Kidney (tissue), 14 donors: ENCODE measurements around the gene EPAS1. TPM values are rescaled to one million over a fixed set of nuclear protein-coding genes. Genes with fewer than 3 reads are reported as not detected.

Experiments
- DNase-seq, 5 donors: peaks; one replicate each; pipeline ENCODE4 v3.0.0-alpha.2; 2013 to 2020
- FAIRE-seq: peaks from 2 replicates; lab custom pipeline; 2012; peaks lifted over from hg19 to GRCh38; lab: Jason Lieb, UNC
- H3K27ac ChIP-seq, 2 donors: one replicate each; pipeline ENCODE4 v1.7.0; 2013; ENCODE audit warnings: low read depth in 2 of 2, low read length in 2 of 2, inconsistent platforms in 1 of 2
- H3K27me3 ChIP-seq: one replicate; pipeline ENCODE4 v1.7.1; 2013; ENCODE audit warnings: low read length, inconsistent platforms; ENCODE audit not compliant: control insufficient read depth, insufficient read depth
- H3K36me3 ChIP-seq, 3 donors: one replicate each; pipeline versions ENCODE4 v1.7.0 to v1.7.1; 2013; ENCODE audit warnings: low read length in 3 of 3, control low read depth in 1 of 3, inconsistent platforms in 1 of 3; ENCODE audit not compliant: insufficient read depth in 3 of 3, control insufficient read depth in 2 of 3
- H3K4me1 ChIP-seq, 3 donors: one replicate each; pipeline versions ENCODE4 v1.7.0 to v1.7.1; 2013; ENCODE audit warnings: low read length in 3 of 3, inconsistent platforms in 1 of 3, low read depth in 1 of 3; ENCODE audit not compliant: control insufficient read depth in 2 of 3, insufficient read depth in 2 of 3
- H3K4me3 ChIP-seq, 3 donors: one replicate each; pipeline versions ENCODE4 v1.7.0 to v1.8.1; 2013; ENCODE audit warnings: low read length in 3 of 3, control low read depth in 1 of 3, inconsistent platforms in 1 of 3
- H3K9ac ChIP-seq, 3 donors: one replicate each; pipeline versions ENCODE4 v1.7.0 to v1.7.1; 2013; ENCODE audit warnings: low read length in 3 of 3, control low read depth in 1 of 3, inconsistent platforms in 1 of 3
- H3K9me3 ChIP-seq, 3 donors: one replicate each; pipeline versions ENCODE4 v1.7.0 to v1.7.1; 2013; ENCODE audit warnings: low read length in 3 of 3, control low read depth in 1 of 3, inconsistent platforms in 1 of 3; ENCODE audit not compliant: control insufficient read depth in 2 of 3, insufficient read depth in 1 of 3
- CTCF ChIP-seq: IDR thresholded peaks from 3 replicates; pipeline ENCODE4 v1.5.1; 2012; ENCODE audit warnings: mild to moderate bottlenecking, moderate library complexity, borderline replicate concordance; ENCODE audit not compliant: insufficient read depth; ENCODE audit errors: extremely low read depth
- intact Hi-C: fragments of 100-400 bp; cut with DNase I; formaldehyde crosslinking; loops from one replicate; pipeline ENCODE4 v1.11.1; 2022
- polyA plus RNA-seq: library from polyadenylated mRNA; stranded (reverse); fragments of 350-450 nt; fragmentation: Illumina TruSeq; extraction: RNeasy Lipid Tissue Mini Kit (QIAGEN cat#74804); gene quantifications from one replicate; pipeline ENCODE4 v1.2.3, GENCODE V29; 2014; ENCODE audit warnings: low read depth, low replicate concordance; ENCODE audit not compliant: insufficient read depth
- total RNA-seq: library from RNA; stranded (reverse); fragmentation: NEBNext Ultra II Directional; extraction: Animal tissue kit (Norgen Biotek cat#: 25700); gene quantifications from one replicate; pipeline ENCODE4 v1.2.1, GENCODE V29; 2021
- donor health status: control.
- donor health status: control.
- donor health status: control.
- donor health status: control.
- donor health status: control.
- donor health status: DM: yes; HTN: yes; CAD: no.
- donor health status: Normal renal cell carcinoma (clear cell type).

The EPAS1 gene
- total and polyA plus RNA-seq, 2 donors from 2014 or later: 142 to 398 TPM

GRCh38 chr2:46290078-46290477 is 7.1 kb upstream of the EPAS1 start:
- Histone ChIP-seq H3K27ac (no peak overlapping the region), H3K9ac (no peak overlapping the region), H3K9me3 (no peaks in the 10 kb centered on the region), H3K4me3 (no peak overlapping the region), H3K36me3 (no peaks in the 10 kb centered on the region), H3K27me3 (no peaks in the 10 kb centered on the region), H3K4me1 (no peaks in the 10 kb centered on the region)
- TF ChIP-seq CTCF: no peak
- intact Hi-C loops: no loop called here
- FAIRE-seq (no peak), DNase-seq (no peak)

GRCh38 chr2:46293466-46293865 is 3.7 kb upstream of the EPAS1 start:
- FAIRE-seq (no peak), DNase-seq (no peak)
- Histone ChIP-seq H3K9me3 (no peaks in the 10 kb centered on the region), H3K36me3 (no peaks in the 10 kb centered on the region), H3K27ac (no peak overlapping the region), H3K9ac (no peak overlapping the region), H3K4me3 (no peak overlapping the region), H3K4me1 (peaks cover 0 to 6% (median 0%) of the 10 kb centered on the region in 3 donors), H3K27me3 (peaks cover 2% of the 10 kb centered on the region)
- intact Hi-C loops: no loop called here
- no peak for TF ChIP-seq CTCF

GRCh38 chr2:46294176-46294836 is 2.9 kb upstream of the EPAS1 start:
- Histone ChIP-seq H3K27me3 (peaks cover 5% of the 10 kb centered on the region), H3K9ac (no peak overlapping the region), H3K4me3 (no peak overlapping the region), H3K27ac (no peak overlapping the region), H3K36me3 (peaks cover 0 to under 1% (median 0%) of the 10 kb centered on the region in 3 donors), H3K4me1 (peaks cover 0 to 6% (median 0%) of the 10 kb centered on the region in 3 donors), H3K9me3 (no peaks in the 10 kb centered on the region)
- FAIRE-seq: no peak
- DNase-seq: peak in 1 of 5 donors; percentile 61
- TF ChIP-seq CTCF: peak; percentile 43
- intact Hi-C loops: no loop called here
